Skeletal muscle satellite cell (primary cell): ENCODE results near the gene HIBADH. TPM values are rescaled to one million over a fixed set of nuclear protein-coding genes. Genes with fewer than 3 reads are reported as not detected.

Experiments used
- H3K27me3 ChIP-seq: 2 replicates; pipeline ENCODE4 v1.7.0; 2013; ENCODE audit warnings: low read length; ENCODE audit not compliant: control insufficient read depth, insufficient read depth
- H3K36me3 ChIP-seq: 2 replicates; pipeline ENCODE4 v1.7.0; 2013; ENCODE audit warnings: mild to moderate bottlenecking, control low read depth, low read length; ENCODE audit not compliant: insufficient read depth
- H3K4me1 ChIP-seq: 2 replicates; pipeline ENCODE4 v1.7.0; 2013; ENCODE audit warnings: low read length; ENCODE audit not compliant: control insufficient read depth, insufficient read depth
- H3K4me2 ChIP-seq: 2 replicates; pipeline ENCODE4 v1.7.0; 2013; ENCODE audit warnings: mild to moderate bottlenecking, low read length
- H3K4me3 ChIP-seq: 2 replicates; pipeline ENCODE4 v1.7.0; 2013; ENCODE audit warnings: low read length
- H3K9ac ChIP-seq: 2 replicates; pipeline ENCODE4 v1.7.0; 2013; ENCODE audit warnings: mild to moderate bottlenecking, low read depth, low read length, moderate library complexity
- H3K9me3 ChIP-seq: replicated peaks from 2 replicates; pipeline ENCODE4 v1.7.0; 2013; ENCODE audit warnings: mild to moderate bottlenecking, control low read depth, low read length
- total RNA-seq: library from RNA; depleted of rRNA; stranded (reverse); fragments of >200 nt; gene quantifications from 2 replicates; pipeline ENCODE4 v1.2.3, GENCODE V29; 2012; rRNA removed

HIBADH gene
- total RNA-seq, result 35.2 and 36.9 TPM in 2 replicates

- peak within 1 kb of the TSS; percentile 93 for H3K9ac ChIP-seq
- no peaks in the 10 kb centered on the region for H3K9me3 ChIP-seq
- H3K27me3 ChIP-seq, result no peaks in the 10 kb centered on the region
- peak within 1 kb of the TSS; percentile 80 for H3K4me3 ChIP-seq
- H3K36me3 ChIP-seq, result no peaks in the 10 kb centered on the region
- no peaks in the 10 kb centered on the region for H3K4me1 ChIP-seq
- H3K4me2 ChIP-seq, result peak within 1 kb of the TSS; percentile 88
Measured at GRCh38 chr7:27662490-27663205, at the start of gene HIBADH. TSS of gene HIBADH (minus strand) at chr7:27662883. CDS start at chr7:27662788, 95 bp downstream.

- Histone ChIP-seq H3K27me3 (no peaks in the 10 kb centered on the region), H3K36me3 (no peaks in the 10 kb centered on the region), H3K4me3 (no peak overlapping the region), H3K9ac (no peak overlapping the region), H3K4me2 (no peak overlapping the region), H3K9me3 (no peaks in the 10 kb centered on the region), H3K4me1 (peaks cover 12% of the 10 kb centered on the region)
Measured at GRCh38 chr7:27712217-27712616, 49.5 kb upstream of the HIBADH start.

- Histone ChIP-seq H3K4me1 (peaks cover 12% of the 10 kb centered on the region), H3K4me3 (peak overlapping the region; percentile 1), H3K36me3 (no peaks in the 10 kb centered on the region), H3K4me2 (peak overlapping the region; percentile 30), H3K27me3 (no peaks in the 10 kb centered on the region), H3K9ac (no peak overlapping the region), H3K9me3 (no peaks in the 10 kb centered on the region)
Measured at GRCh38 chr7:27709137-27710075, 46.7 kb upstream of the HIBADH start.

- H3K4me2 ChIP-seq, result no peak overlapping the region
- H3K27me3 ChIP-seq, result no peaks in the 10 kb centered on the region
- no peaks in the 10 kb centered on the region for H3K36me3 ChIP-seq
- H3K4me1 ChIP-seq, result peaks cover 12% of the 10 kb centered on the region
- no peak overlapping the region for H3K4me3 ChIP-seq
- H3K9me3 ChIP-seq, result no peaks in the 10 kb centered on the region
- H3K9ac ChIP-seq, result no peak overlapping the region
Measured at GRCh38 chr7:27708485-27708884, 45.8 kb upstream of the HIBADH start.

- Histone ChIP-seq H3K27me3 (no peaks in the 10 kb centered on the region), H3K9me3 (no peaks in the 10 kb centered on the region), H3K36me3 (no peaks in the 10 kb centered on the region), H3K4me2 (no peak overlapping the region), H3K4me1 (peaks cover 16% of the 10 kb centered on the region), H3K9ac (no peak overlapping the region), H3K4me3 (no peak overlapping the region)
Measured at GRCh38 chr7:27705200-27705594, 42.5 kb upstream of the HIBADH start.

GRCh38 chr7:27704422-27705199, 41.9 kb upstream of the HIBADH start:
- no peaks in the 10 kb centered on the region for H3K36me3 ChIP-seq
- H3K4me1 ChIP-seq, result peaks cover 15% of the 10 kb centered on the region
- H3K27me3 ChIP-seq, result no peaks in the 10 kb centered on the region
- H3K9me3 ChIP-seq, result no peaks in the 10 kb centered on the region
- H3K9ac ChIP-seq, result no peak overlapping the region
- no peak overlapping the region for H3K4me3 ChIP-seq
- no peak overlapping the region for H3K4me2 ChIP-seq

GRCh38 chr7:27703181-27703580, 40.5 kb upstream of the HIBADH start:
- Histone ChIP-seq H3K4me3 (no peak overlapping the region), H3K36me3 (no peaks in the 10 kb centered on the region)

GRCh38 chr7:27700501-27700900, 37.8 kb upstream of the HIBADH start:
- Histone ChIP-seq H3K27me3 (no peaks in the 10 kb centered on the region), H3K9ac (no peak overlapping the region), H3K4me1 (peaks cover 8% of the 10 kb centered on the region), H3K36me3 (no peaks in the 10 kb centered on the region), H3K4me3 (no peak overlapping the region), H3K4me2 (no peak overlapping the region), H3K9me3 (no peaks in the 10 kb centered on the region)

More at GRCh38 chr7:27703181-27703580, 40.5 kb upstream of the HIBADH start:
- no peak overlapping the region for H3K4me2 ChIP-seq
- H3K27me3 ChIP-seq, result no peaks in the 10 kb centered on the region
- no peaks in the 10 kb centered on the region for H3K9me3 ChIP-seq
- H3K9ac ChIP-seq, result no peak overlapping the region
- peaks cover 4% of the 10 kb centered on the region for H3K4me1 ChIP-seq

- H3K4me3 ChIP-seq, result no peak overlapping the region
- H3K9me3 ChIP-seq, result no peaks in the 10 kb centered on the region
- peaks cover 8% of the 10 kb centered on the region for H3K4me1 ChIP-seq
- H3K27me3 ChIP-seq, result no peaks in the 10 kb centered on the region
- no peak overlapping the region for H3K9ac ChIP-seq
- H3K4me2 ChIP-seq, result no peak overlapping the region
- no peaks in the 10 kb centered on the region for H3K36me3 ChIP-seq
Measured at GRCh38 chr7:27699751-27700150, 37.1 kb upstream of the HIBADH start.

GRCh38 chr7:27697861-27698430, 35.3 kb upstream of the HIBADH start:
- peaks cover 7% of the 10 kb centered on the region for H3K4me1 ChIP-seq
- no peak overlapping the region for H3K4me3 ChIP-seq
- H3K4me2 ChIP-seq, result no peak overlapping the region
- H3K36me3 ChIP-seq, result no peaks in the 10 kb centered on the region
- no peaks in the 10 kb centered on the region for H3K9me3 ChIP-seq
- no peaks in the 10 kb centered on the region for H3K27me3 ChIP-seq
- no peak overlapping the region for H3K9ac ChIP-seq

- Histone ChIP-seq H3K27me3 (no peaks in the 10 kb centered on the region), H3K36me3 (no peaks in the 10 kb centered on the region), H3K4me2 (no peak overlapping the region), H3K9me3 (no peaks in the 10 kb centered on the region), H3K9ac (no peak overlapping the region), H3K4me1 (peaks cover 3% of the 10 kb centered on the region), H3K4me3 (no peak overlapping the region)
Measured at GRCh38 chr7:27695096-27695495, 32.4 kb upstream of the HIBADH start.
